SK-N-DZ (cell line): Measurements from ENCODE around the gene A1CF. TPM values are rescaled to one million over a fixed set of nuclear protein-coding genes. Genes with fewer than 3 reads are reported as not detected.
"Not testable (repeated sequence)": the region's sequence is repeated elsewhere in the genome, so short reads cannot be mapped to it uniquely, and the experiment has no call there.

Experiments
- DNase-seq: peaks from one replicate; pipeline ENCODE4 v3.0.0-alpha.2; 2015; ENCODE audit warnings: low spot score
- polyA plus RNA-seq, 2 experiments: library from polyadenylated mRNA; depleted of rRNA; stranded (reverse); fragments of >200 nt; gene quantifications; 2 replicates each; pipeline ENCODE4 v1.2.3, GENCODE V29; 2014

Gene A1CF, protein sequence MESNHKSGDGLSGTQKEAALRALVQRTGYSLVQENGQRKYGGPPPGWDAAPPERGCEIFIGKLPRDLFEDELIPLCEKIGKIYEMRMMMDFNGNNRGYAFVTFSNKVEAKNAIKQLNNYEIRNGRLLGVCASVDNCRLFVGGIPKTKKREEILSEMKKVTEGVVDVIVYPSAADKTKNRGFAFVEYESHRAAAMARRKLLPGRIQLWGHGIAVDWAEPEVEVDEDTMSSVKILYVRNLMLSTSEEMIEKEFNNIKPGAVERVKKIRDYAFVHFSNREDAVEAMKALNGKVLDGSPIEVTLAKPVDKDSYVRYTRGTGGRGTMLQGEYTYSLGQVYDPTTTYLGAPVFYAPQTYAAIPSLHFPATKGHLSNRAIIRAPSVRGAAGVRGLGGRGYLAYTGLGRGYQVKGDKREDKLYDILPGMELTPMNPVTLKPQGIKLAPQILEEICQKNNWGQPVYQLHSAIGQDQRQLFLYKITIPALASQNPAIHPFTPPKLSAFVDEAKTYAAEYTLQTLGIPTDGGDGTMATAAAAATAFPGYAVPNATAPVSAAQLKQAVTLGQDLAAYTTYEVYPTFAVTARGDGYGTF
- not detected in 2 replicates for polyA plus RNA-seq (2014; cell fraction: cytosol; rRNA removed)
- not detected in 2 replicates for polyA plus RNA-seq (2014; cell fraction: nucleus; rRNA removed)

DNA sequence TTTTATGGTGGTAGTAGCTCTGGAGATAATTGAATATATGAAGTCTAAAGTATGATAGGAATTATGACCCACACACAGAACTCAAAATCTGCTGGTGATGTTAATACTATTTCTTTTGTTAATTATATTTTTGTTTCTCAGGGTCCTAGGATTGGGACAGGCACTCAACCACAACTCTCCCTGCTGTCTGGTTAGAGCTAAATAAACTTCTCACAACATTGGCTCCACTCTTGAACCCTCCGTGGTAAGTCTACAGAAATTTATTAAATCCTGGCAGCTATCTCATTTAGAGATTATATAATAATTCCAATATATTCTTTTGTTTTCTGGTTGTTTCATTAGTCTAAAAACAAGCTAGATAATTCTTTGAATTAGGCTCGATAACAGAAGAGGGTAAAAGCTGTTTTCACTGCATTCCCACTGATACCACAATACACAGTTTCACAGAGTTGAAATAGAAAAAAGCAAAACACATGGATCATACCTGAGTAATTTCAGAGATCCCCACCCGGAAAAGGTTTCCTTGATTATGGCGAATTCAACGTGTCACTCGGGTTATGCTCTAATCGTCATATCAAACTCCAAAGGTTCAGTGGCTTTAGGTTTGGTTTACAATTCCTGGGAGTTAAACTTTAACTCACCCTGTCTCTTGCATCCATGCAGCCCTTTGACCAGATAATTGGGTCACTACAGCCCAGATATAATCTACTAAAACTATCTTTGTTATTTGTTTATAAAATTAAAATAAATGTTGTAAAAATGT lies at the start of gene A1CF:
Gene A1CF (minus strand): TSS at position 531 of the 763 bp plus-strand sequence. CDS start 25,687 bp downstream, outside the sequence.
- DNase-seq, result no peak

DNA sequence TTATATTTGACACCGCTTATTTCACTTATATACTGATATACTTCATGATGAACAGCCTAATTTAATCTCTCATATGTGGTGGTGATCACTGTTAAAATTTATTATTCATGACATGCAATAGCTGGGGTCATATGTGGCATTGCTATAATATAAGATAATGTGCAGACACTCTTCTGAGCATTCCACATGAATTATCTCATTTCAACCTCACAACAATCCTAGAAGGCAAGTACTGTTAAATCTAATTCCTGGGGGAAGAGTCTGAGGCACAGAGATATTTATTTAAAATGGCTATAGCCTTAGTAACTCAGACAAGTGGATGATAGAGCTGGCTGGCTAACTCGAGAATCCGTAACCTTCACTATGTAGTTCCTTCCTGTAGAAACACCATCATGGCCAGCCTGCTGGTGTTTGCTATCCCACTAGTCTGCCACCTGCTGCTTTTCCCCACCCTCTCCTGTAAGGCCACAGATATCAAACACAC lies 46.6 kb upstream of the A1CF start:
- DNase-seq, result no peak

DNA sequence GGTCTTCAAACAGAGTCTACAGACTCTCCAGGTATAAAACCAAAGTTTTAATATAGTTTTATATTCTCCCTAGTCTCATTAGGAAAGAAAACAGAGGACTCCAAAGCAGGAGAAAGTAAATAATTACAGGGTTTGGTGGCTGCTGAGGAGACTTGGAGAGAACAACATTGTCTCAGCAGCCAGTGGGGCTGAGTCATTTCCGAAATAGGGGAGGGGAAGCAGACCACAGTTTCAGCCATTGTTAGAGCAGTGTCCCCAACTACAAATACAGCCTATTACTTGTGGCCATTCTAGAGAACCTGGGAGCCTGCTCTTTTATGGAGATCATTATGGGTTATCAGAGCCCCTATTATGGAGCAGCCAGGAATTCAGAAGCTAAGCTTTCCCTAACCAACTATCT lies 44.2 kb upstream of the A1CF start:
- no peak for DNase-seq

DNA sequence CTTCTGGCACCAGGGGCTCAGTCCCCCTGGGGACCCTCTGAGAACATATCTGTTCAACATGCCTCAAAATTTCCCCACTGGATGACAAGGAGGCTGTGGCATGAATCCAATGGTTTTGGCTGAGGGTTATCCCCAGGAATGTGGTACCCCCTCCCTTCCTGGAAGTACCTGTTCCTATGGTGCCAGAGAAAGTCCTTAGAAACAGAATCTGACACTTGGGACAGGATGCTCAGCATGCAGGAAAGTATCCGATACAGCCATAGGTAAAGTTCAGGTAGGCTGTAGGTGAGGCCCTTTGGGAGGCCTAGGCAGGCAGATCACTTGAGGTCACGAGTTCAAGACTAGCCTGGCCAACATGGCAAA lies 42.7 kb upstream of the A1CF start:
- no peak for DNase-seq

DNA sequence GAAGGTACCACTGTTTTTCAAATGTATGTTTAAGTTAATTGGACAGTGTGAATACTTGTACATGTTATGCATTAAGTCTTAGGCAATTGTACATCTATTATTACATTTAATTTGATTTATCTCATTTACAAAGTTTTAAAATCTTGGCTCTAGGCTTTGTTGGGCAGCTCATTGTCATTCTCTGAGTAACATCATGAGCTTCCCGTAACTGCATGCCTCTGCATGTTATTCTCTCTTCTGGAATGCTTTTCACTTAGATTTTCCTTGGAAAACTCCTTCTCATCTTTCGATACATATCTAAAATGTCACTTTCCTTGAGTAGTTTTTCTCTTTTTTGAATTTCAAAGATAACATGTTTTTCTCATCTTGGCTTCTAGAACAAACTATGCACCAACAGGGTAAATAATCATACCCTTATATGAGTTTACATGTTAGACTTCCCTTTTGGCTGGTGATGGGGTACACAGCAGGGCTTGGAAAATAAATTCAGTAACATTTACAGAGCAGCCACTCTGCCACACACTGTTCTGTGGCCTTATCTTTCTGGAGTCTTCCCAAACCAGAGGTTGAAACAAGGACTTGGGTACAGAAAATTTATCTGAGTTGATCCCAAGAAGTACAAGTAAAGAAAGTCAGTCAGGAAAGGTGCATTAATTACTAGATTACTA lies 42.2 kb upstream of the A1CF start:
- DNase-seq, result no peak

DNA sequence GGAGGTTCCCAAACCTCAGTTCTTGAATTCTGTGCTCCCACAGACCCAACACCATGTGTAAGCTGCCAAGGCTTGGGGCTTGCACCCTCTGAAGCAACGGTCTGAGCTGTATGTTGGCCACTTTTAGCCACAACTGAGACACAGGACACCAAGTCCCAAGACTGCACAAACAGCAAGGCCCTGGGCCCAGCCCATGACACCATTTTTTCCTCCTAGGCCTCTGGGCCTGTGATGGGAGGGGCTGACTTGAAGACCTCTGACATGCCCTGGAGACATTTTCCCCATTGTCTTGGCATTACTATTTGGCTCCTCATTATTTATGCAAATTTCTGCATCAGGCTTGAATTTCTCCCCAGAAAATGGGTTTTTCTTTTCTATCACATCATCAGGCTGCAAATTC lies 38.0 kb upstream of the A1CF start:
- DNase-seq, result not testable (repeated sequence)

DNA sequence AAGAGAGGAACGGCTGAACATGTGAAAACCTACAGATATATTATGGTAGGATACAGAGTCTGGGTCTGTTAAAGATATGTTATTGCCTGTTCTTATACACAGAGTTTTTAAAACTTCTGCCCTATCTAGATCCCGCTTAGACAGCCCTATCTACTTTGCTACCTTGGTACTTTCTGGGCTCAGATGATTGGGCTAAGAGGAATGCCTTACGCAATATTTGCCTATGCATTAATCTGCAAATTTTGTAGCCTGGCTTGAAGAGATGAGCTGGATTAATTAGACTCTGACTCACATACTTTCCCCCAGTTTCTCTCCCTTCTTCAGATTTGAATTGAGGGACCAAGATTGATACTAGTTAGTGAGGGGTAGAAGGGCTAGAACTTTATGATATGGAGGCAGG lies 33.6 kb upstream of the A1CF start:
- no peak for DNase-seq

DNA sequence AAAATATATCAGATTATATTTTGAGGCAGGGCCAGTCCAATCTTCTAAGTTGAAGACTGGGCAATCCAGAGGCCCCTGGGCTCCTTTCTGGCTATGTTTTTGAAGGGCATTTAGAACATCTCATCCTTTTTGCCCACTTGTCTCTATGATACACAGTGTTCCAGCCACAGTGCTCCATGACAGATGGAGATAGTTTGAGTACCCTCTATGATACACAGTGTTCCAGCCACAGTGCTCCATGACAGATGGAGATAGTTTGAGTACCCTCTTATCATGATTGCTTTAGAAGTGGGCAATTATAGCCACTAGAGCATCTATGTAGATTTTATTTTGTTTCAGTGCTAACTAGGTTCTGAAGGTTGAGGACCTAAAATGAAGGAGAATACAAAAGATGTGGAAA lies 33.1 kb upstream of the A1CF start:
- DNase-seq, result no peak

DNA sequence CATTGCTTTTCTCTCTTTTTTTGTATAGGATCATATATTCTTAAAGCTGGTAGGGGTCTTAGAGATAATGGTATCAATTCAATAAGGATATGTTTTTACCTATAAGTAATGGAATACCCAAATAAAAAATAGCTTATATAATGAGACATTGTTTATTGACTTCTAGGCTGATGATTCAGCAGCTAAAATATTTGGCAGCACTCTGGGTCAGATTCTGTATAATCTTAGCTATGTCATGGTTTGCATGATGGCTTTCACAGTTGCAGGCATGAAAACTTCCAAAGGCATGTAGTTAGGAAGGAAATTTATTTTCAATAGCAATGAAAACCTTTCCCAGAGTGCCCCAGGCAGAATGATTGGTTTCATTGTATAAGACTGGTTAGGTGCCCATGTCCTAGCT lies 32.1 kb upstream of the A1CF start:
- no peak for DNase-seq

DNA sequence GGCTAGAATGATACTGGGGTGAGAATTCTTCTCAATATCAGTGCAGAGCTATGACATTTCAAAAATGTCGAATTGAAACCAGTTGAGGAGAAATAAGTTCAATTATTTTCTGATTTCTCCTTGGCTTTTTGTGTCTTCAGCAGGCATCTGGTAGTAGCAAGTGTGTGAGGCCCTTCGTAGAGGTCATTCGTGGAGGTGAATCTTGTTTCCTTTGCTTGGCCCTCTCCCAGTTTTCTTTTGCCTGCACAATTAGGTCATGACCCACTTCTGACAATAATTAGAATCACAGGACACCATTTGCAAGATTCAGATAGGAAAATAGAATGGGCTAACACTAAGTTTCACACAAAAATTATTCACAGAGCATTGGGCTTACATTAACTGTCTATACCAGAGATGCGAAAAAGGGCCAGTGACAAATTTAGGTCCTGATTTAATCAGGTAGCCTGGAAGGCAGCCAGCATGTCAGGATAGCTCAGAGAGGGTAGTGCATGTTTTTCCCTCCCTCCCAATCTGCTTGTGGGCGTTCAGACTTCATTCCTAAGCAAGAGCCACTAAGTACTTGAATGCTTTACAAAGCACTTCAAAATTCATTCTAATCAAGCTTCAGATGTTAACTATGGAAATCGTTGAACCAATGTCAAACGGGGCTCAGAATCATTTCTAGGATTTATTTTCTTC lies 24.0 kb upstream of the A1CF start:
- DNase-seq, result no peak

DNA sequence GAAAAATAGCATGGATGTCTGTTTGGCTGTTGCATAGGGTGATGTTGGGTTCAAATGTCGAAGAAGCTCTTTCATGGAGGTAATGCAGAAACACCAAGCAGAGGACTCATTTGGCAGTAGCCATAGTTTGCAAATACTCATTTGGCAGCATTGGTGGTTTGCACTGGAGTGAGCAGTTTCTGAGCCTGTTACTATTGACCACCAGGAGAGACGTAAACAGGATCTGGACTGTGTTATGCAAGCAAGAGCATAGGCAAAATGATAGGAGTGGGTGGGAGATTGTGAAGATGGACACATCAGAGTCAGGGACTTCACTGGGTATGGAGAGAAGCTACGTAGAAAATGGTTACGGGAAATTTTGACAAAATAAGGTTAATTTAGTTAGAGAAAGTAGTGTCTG lies 22.9 kb upstream of the A1CF start:
- no peak for DNase-seq

DNA sequence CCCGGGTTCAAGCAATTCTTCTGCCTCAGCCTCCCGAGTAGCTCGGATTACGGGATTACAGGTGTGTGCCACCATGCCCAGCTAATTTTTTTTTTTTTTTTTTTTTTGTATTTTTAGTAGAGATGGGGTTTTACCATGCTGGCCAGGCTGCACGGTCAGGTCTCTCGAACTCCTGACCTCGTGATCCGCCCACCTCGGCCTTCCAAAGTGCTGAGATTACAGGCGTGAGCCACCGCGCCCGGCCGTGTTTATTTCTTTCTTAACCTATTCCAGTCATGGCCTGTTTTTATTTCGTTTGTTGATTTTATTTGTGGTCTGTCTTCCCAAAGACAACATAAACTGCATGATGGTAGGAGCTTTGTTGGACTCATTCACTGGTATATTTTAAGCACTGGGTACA lies 20.4 kb upstream of the A1CF start:
- not testable (repeated sequence) for DNase-seq

DNA sequence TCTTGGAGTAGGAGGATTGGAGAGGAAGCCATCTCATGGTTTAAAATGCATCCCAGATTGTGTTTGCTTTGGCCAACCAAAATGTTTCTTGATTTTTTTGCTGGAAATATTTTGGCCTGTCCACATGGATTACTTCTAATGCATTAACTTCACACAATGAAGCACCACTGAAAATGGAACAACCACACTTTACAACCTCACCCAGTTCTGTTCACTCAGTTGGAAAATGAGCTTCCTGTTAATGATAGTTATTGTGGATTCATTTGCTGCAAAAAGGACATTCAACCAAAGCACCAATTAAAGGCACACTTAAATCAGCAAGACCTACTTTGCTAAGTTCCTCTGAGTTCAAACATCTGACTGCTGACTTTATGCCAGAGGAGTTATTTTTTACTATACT lies 11.3 kb upstream of the A1CF start:
- no peak for DNase-seq

DNA sequence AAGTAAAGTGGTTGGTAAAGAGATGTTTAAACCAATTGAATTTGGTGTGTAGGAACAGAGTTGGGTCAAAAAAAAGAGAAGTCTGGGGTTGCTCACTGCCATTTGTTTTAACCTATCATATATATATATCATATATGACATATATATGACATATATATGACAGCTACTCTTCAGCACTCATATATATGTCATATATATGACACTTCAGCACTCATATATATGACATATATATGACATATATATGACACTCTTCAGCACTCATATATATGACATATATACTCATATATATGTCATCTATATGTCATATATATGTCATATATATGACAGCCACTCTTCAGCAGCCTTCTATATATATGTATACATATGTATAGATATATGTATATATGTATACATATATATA lies 8.9 kb upstream of the A1CF start:
- DNase-seq, result no peak

DNA sequence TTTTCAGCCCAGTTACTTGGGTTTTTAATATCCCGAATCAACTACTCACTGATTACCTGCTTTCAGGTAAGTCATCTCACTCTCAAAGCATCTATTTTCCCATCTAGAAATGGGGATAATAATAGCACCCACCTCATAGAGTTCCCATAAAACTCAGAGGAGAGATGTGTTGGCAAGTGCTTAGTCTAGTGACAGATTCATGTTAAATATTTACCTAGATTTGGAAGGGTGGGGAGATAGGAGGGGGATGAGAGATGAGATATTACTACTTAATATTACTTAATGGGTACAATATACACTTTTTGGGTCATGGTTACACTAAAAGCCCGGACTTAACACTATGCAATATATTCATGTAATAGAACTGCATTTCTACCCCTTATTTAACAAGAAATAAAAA lies 7.0 kb upstream of the A1CF start:
- DNase-seq, result no peak

DNA sequence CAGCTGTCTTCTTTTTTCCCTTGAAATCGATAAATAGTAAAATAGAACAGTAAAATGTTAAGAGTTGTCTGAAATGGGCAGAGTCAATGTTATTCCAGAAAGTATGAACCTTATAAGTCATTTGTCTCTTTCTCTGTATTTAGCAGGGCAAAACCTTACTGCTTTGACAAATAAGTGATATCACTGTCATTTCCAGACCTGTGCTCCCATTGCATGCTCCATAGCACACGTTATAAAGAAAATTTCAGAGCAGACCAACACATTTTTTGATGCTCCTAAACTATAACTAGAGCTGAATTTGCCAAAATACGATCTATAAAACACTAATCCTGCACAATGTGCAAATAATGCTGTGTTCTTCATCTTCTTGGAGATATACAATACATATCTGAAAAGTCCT lies 1.1 kb downstream of the A1CF start:
- DNase-seq, result no peak

DNA sequence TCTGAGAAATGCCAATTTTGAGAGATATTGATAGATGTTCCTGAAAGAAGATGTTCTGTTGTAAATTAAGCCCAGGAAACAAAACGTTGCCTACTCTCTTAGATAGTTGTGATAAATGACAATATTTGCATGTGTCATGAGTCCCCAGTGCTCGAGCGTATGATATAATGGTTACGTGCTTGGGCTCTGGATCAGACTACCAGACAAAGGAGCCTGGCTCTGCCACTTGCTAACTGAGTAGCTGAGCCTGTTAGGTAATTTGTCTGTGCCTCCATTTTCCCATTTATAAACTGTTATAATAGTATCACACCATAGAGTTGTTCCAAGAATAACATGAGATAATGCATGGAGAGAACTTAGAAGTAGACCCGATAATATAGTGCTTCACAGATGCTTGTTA lies 1.8 kb downstream of the A1CF start:
- DNase-seq, result no peak

DNA sequence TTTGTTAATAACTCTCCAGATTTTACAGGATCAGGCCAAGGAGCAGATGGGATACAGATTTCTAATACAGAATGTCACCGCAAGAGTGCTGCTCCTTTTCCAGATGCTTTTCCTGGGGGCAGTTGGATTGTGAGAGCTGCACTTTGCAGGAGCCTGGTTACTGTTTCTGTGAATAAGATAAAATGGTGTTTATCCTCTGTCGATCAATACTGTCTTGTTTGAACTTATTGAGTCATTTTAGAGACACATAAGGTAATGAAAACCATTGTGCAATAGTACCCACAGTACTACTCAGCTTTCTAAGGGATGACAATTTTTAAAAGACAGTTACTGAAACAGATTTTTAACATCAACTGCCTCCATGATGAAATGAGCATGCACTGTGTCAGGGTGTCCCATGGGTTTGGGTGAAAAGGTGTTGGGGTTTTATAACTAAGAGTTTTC lies 2.9 kb downstream of the A1CF start:
- no peak for DNase-seq

DNA sequence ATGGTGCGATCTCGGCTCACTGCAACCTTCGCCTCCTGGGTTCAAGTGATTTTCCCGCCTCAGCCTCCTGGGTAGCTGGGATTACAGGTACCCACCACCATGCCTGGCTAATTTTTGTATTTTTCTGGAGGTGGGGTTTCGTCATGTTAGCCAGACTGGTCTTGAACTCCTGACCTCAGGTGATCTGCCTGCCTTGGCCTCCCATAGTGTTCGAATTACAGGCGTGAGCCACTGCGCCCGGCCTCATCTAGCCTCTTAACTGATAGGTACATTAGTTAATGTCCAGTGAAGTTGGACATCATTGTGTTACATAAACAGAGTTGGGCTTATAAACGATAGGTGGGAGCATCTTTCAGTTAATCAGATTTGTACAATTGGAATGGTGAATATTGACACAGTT lies 4.4 kb downstream of the A1CF start:
- DNase-seq, result not testable (repeated sequence)

DNA sequence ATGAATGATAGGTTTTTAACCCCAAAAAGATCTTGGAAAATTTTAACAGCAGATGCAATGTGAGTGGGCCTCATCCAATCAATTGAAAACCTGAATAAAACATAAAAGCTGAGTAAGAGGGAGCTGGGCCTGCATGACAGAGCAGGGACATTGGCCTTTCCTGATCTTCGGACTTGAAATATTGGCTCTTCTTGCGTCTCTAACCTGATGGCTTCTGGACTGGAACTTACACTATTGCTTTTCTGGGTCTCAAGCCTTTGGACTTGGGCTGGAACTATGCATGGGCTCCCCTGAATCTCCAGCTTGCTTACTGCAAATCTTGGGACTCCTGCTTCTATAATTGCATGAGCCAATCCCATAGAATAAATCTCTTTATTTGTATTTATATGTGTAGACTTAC lies 9.0 kb downstream of the A1CF start:
- DNase-seq, result no peak

DNA sequence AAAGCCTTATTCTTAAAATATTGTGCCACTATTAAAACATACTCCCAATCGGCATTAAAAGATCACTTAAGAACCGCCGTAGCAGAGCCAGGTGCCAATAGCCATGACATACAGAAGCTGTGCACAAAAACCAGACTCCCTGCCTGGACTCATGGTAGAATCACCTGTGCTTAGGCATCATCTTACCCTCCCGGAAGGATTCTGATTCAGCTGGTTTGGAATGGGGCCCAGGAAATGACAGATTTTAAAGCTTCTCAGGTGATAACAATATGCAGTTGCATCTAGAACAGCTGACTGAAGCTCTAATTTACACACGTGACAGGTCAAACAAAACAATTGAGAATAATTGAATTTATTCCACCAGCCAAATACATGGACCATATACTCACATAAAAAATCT lies 10.7 kb downstream of the A1CF start:
- DNase-seq, result no peak
